Activated CD4-positive, alpha-beta T cell treated with anti-CD3 and anti-CD28 coated beads, Interleukin-10, Interleukin-2, amounts not matched to agents 100 ng/mL and 50 ng/mL, durations not matched to agents 16 hours and 8 hours (primary cell): ENCODE data around the gene ADAMTS3.

ENCODE experiments used
- DNase-seq: peaks from one replicate; pipeline ENCODE4 v3.0.0-alpha.2; 2020

The ADAMTS3 gene

GRCh38 chr4:72275381-72275780, 293.6 kb downstream of the ADAMTS3 start:
- no peak for DNase-seq

GRCh38 chr4:72274251-72274650, 294.8 kb downstream of the ADAMTS3 start:
- DNase-seq = no peak

- no peak for DNase-seq
Measured at GRCh38 chr4:72255269-72255668, 313.8 kb downstream of the ADAMTS3 start.

- no peak for DNase-seq
Measured at GRCh38 chr4:72243641-72244040, 325.4 kb downstream of the ADAMTS3 start.

GRCh38 chr4:72239487-72240116, 329.4 kb downstream of the ADAMTS3 start:
- DNase-seq = no peak
